IPS-18a (cell line): ENCODE measurements around the gene SMARCD1.

ENCODE experiments used
- H3K27ac ChIP-seq: one replicate; pipeline ENCODE4 v1.5.1; 2013; ENCODE audit warnings: low read length
- H3K27me3 ChIP-seq: one replicate; pipeline ENCODE4 v1.6.1; 2013; ENCODE audit warnings: mild to moderate bottlenecking, low read length; ENCODE audit not compliant: control insufficient read depth, insufficient read depth
- H3K36me3 ChIP-seq: one replicate; pipeline ENCODE4 v1.6.1; 2013; ENCODE audit warnings: low read depth, low read length; ENCODE audit not compliant: control insufficient read depth
- H3K4me1 ChIP-seq: one replicate; pipeline ENCODE4 v1.6.1; 2013; ENCODE audit warnings: low read depth, low read length; ENCODE audit not compliant: control insufficient read depth
- H3K4me3 ChIP-seq: one replicate; pipeline ENCODE4 v1.5.1; 2013; ENCODE audit warnings: low read length
- H3K9ac ChIP-seq: one replicate; pipeline ENCODE4 v1.6.1; 2013; ENCODE audit warnings: mild to moderate bottlenecking, low read length, moderate library complexity
- H3K9me3 ChIP-seq: one replicate; pipeline ENCODE4 v1.6.1; 2013; ENCODE audit warnings: low read depth, low read length; ENCODE audit not compliant: control insufficient read depth

The SMARCD1 gene

GRCh38 chr12:50084775-50085614 is at the start of gene SMARCD1:
Gene SMARCD1, plus strand, starts transcription at chr12:50085342. Its CDS starts 28 bp downstream, at chr12:50085370.
- Histone ChIP-seq H3K27me3 (peaks cover 22% of the 10 kb centered on the region), H3K9me3 (no peaks in the 10 kb centered on the region), H3K4me1 (no peaks in the 10 kb centered on the region), H3K27ac (peak within 1 kb of the TSS; percentile 15), H3K36me3 (peaks cover 37% of the 10 kb centered on the region), H3K4me3 (peak within 1 kb of the TSS; percentile 84), H3K9ac (peak within 1 kb of the TSS; percentile 69)

DNA sequence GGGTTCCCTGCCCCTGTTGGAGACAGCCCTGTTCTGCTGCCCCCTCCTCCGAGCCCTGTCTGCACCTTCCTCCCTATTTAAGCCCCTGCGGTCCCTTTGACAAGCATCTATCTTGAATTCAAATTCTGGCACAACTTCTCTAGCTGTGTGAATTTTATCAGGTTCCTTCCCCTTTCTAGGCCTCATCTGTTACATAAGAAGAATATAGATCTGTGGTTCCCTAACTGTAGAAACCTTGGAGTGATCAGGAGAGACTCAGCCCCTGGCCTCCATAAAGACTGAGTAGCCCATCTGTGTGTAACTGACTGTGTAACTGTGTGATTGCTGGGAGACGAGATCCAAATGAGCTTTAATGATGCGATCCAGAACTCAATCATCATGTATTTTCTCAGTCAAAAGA is 46.8 kb upstream of the SMARCD1 start:
- Histone ChIP-seq H3K4me3 (no peak overlapping the region), H3K27me3 (no peaks in the 10 kb centered on the region), H3K4me1 (no peaks in the 10 kb centered on the region), H3K36me3 (no peaks in the 10 kb centered on the region), H3K9ac (no peak overlapping the region), H3K9me3 (no peaks in the 10 kb centered on the region), H3K27ac (no peak overlapping the region)

GRCh38 chr12:50039151-50039835 is 45.8 kb upstream of the SMARCD1 start:
- Histone ChIP-seq H3K27me3 (no peaks in the 10 kb centered on the region), H3K9me3 (no peaks in the 10 kb centered on the region), H3K4me1 (no peaks in the 10 kb centered on the region), H3K27ac (no peak overlapping the region), H3K4me3 (no peak overlapping the region), H3K36me3 (no peaks in the 10 kb centered on the region), H3K9ac (no peak overlapping the region)

- no peaks in the 10 kb centered on the region for H3K4me1 ChIP-seq
- H3K9ac ChIP-seq, result no peak overlapping the region
- H3K27ac ChIP-seq, result no peak overlapping the region
- H3K36me3 ChIP-seq, result no peaks in the 10 kb centered on the region
- no peaks in the 10 kb centered on the region for H3K9me3 ChIP-seq
- H3K27me3 ChIP-seq, result no peaks in the 10 kb centered on the region
- no peak overlapping the region for H3K4me3 ChIP-seq
These were observed 44.5 kb upstream of the SMARCD1 start for GRCh38 chr12:50040657-50041056.

DNA sequence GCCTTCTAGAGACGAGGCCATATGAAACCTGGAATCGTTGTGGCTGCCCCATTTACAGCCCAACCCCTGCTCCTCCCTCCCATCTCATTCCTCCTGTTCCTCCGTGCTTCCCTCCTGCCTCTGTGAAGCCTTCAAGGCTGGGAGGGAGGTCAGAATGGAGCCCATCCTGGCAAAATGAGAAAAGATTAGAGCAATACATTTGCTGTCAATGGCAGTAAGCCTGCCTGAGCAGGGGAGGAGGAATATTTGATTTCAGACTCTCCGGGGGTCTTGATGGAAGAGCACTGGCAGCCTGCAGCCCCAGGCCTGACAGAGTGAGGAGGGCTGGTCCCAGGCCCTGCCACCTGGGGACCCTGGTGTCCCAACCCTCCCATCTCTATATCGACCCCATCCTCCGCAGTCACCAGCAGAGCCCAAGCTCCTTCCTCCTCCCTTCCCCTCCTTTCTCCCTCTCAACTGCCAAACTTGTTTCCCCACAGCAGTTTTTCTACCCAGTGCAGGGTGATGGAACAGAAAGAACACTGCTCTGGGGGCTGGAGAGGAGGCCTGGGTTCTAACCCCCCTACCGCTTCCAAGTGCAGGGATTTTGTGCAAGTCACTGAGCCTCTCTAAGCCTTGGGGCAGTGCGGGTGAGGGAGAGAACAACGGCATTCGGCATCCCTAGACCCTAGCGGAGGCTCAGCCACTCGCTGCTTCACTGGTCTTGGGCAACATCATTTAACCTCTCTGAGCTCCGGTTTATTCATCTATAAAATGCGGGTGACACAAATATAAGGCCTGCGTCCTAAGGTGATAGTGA is 43.9 kb upstream of the SMARCD1 start:
- Histone ChIP-seq H3K9ac (no peak overlapping the region), H3K27ac (no peak overlapping the region), H3K4me1 (no peaks in the 10 kb centered on the region), H3K36me3 (no peaks in the 10 kb centered on the region), H3K27me3 (no peaks in the 10 kb centered on the region), H3K9me3 (no peaks in the 10 kb centered on the region), H3K4me3 (no peak overlapping the region)

- no peaks in the 10 kb centered on the region for H3K27me3 ChIP-seq
- H3K4me3 ChIP-seq, result no peak overlapping the region
- H3K27ac ChIP-seq, result no peak overlapping the region
- no peaks in the 10 kb centered on the region for H3K36me3 ChIP-seq
- no peak overlapping the region for H3K9ac ChIP-seq
- no peaks in the 10 kb centered on the region for H3K9me3 ChIP-seq
- H3K4me1 ChIP-seq, result no peaks in the 10 kb centered on the region
These were observed 43.2 kb upstream of the SMARCD1 start for GRCh38 chr12:50041962-50042361.

GRCh38 chr12:50042693-50043092 is 42.4 kb upstream of the SMARCD1 start:
- no peak overlapping the region for H3K27ac ChIP-seq
- H3K36me3 ChIP-seq, result no peaks in the 10 kb centered on the region
- H3K9me3 ChIP-seq, result no peaks in the 10 kb centered on the region
- no peak overlapping the region for H3K4me3 ChIP-seq
- H3K9ac ChIP-seq, result no peak overlapping the region
- H3K4me1 ChIP-seq, result no peaks in the 10 kb centered on the region
- H3K27me3 ChIP-seq, result no peaks in the 10 kb centered on the region

DNA sequence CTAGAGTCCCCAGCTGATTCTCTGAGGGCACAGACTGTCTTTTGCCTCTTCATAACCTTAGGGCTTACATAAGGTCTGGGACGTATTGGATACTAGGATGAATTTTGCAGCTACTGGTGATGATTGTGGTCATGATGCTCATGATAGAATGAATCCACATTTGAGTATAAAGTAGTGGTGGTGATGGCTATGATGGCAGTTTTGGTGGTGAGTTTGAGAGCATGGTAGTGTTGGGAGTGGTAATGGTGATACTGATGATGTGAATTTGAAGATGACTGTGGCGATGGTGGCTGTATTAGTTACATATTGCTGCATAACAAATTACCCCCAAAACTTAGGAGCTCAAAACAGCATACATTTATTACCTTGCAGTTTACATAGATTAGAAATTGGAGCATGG is 41.8 kb upstream of the SMARCD1 start:
- H3K9ac ChIP-seq, result no peak overlapping the region
- H3K4me3 ChIP-seq, result no peak overlapping the region
- no peaks in the 10 kb centered on the region for H3K4me1 ChIP-seq
- H3K27me3 ChIP-seq, result no peaks in the 10 kb centered on the region
- H3K9me3 ChIP-seq, result no peaks in the 10 kb centered on the region
- no peak overlapping the region for H3K27ac ChIP-seq
- H3K36me3 ChIP-seq, result no peaks in the 10 kb centered on the region

- Histone ChIP-seq H3K9ac (no peak overlapping the region), H3K27me3 (no peaks in the 10 kb centered on the region), H3K27ac (no peak overlapping the region), H3K4me1 (no peaks in the 10 kb centered on the region), H3K4me3 (no peak overlapping the region), H3K9me3 (no peaks in the 10 kb centered on the region), H3K36me3 (no peaks in the 10 kb centered on the region)
These were observed 41.3 kb upstream of the SMARCD1 start for GRCh38 chr12:50043854-50044253.

GRCh38 chr12:50047693-50048250 is 37.4 kb upstream of the SMARCD1 start:
- Histone ChIP-seq H3K9me3 (no peaks in the 10 kb centered on the region), H3K9ac (no peak overlapping the region), H3K27me3 (peaks cover 36% of the 10 kb centered on the region), H3K4me1 (peaks cover 6% of the 10 kb centered on the region), H3K36me3 (no peaks in the 10 kb centered on the region), H3K4me3 (no peak overlapping the region), H3K27ac (no peak overlapping the region)
